OCI-LY3 (cell line): Measurements from ENCODE around the gene KCNG4.
A peak's percentile ranks its signal among the peaks of the same experiment; 100 is the strongest.

Source experiments
- H2AFZ ChIP-seq: fragments of 200-600, 300-600 bp; shearing (Covaris generic); 2 replicates; pipeline ENCODE4 v1.6.0; 2014; ENCODE audit warnings: antibody characterized with exemption, low read depth, low read length
- H3K27ac ChIP-seq: fragments of 200-600, 300-600 bp; sonication (generic); 2 replicates; pipeline ENCODE4 v1.5.1; 2014; ENCODE audit warnings: mild to moderate bottlenecking, low read length, moderate library complexity, mixed read lengths
- H3K27me3 ChIP-seq: fragments of 200-600, 300-600 bp; sonication (generic); 2 replicates; pipeline ENCODE4 v1.6.1; 2014; ENCODE audit warnings: low read depth, low read length, mixed read lengths
- H3K36me3 ChIP-seq: fragments of 200-600, 300-600 bp; sonication (generic); replicated peaks from 2 replicates; pipeline ENCODE3; 2014; ENCODE audit warnings: low read depth, low read length, mixed read lengths
- H3K4me1 ChIP-seq: fragments of 300-600, 200-600 bp; sonication (generic); 2 replicates; pipeline ENCODE4 v1.6.1; 2014; ENCODE audit warnings: low read length, mixed read lengths
- H3K4me2 ChIP-seq: fragments of 200-600, 300-600 bp; sonication (generic); 2 replicates; pipeline ENCODE4 v1.6.1; 2014; ENCODE audit warnings: low read length, mixed read lengths
- H3K4me3 ChIP-seq: fragments of 300-600, 200-600 bp; sonication (generic); 2 replicates; pipeline ENCODE4 v1.5.1; 2014; ENCODE audit warnings: antibody characterized with exemption, mild to moderate bottlenecking, low read length, moderate library complexity
- H3K79me2 ChIP-seq: fragments of 300-600, 200-600 bp; shearing (Covaris generic); 2 replicates; pipeline ENCODE4 v1.6.1; 2014; ENCODE audit warnings: mild to moderate bottlenecking, low read length, mixed read lengths
- H3K9ac ChIP-seq: fragments of 300-600, 200-600 bp; shearing (Covaris generic); 2 replicates; pipeline ENCODE4 v1.6.0; 2014; ENCODE audit warnings: mild to moderate bottlenecking, low read length, moderate library complexity
- H3K9me3 ChIP-seq: fragments of 200-600, 300-600 bp; shearing (Covaris generic); 2 replicates; pipeline ENCODE4 v1.6.1; 2014; ENCODE audit warnings: low read length, mixed read lengths; ENCODE audit not compliant: insufficient read depth
- H4K20me1 ChIP-seq: fragments of 200-600, 300-600 bp; sonication (generic); 2 replicates; pipeline ENCODE4 v1.6.1; 2016; ENCODE audit warnings: low read length, mixed read lengths; ENCODE audit not compliant: insufficient read depth
- EZH2phosphoT487 ChIP-seq: fragments of 200-600 bp; shearing (Covaris generic); IDR thresholded peaks from 2 replicates; pipeline ENCODE4 v1.6.1; 2018; ENCODE audit warnings: antibody characterized with exemption, mixed run types, low read depth
- TF ChIP-seq, protein P1 (sequence below): fragments of 200-600, 300-600 bp; sonication (generic); IDR thresholded peaks from 2 replicates; pipeline ENCODE4 v1.5.1; 2014; ENCODE audit warnings: antibody characterized with exemption, low read length, low read depth

The KCNG4 gene

DNA sequence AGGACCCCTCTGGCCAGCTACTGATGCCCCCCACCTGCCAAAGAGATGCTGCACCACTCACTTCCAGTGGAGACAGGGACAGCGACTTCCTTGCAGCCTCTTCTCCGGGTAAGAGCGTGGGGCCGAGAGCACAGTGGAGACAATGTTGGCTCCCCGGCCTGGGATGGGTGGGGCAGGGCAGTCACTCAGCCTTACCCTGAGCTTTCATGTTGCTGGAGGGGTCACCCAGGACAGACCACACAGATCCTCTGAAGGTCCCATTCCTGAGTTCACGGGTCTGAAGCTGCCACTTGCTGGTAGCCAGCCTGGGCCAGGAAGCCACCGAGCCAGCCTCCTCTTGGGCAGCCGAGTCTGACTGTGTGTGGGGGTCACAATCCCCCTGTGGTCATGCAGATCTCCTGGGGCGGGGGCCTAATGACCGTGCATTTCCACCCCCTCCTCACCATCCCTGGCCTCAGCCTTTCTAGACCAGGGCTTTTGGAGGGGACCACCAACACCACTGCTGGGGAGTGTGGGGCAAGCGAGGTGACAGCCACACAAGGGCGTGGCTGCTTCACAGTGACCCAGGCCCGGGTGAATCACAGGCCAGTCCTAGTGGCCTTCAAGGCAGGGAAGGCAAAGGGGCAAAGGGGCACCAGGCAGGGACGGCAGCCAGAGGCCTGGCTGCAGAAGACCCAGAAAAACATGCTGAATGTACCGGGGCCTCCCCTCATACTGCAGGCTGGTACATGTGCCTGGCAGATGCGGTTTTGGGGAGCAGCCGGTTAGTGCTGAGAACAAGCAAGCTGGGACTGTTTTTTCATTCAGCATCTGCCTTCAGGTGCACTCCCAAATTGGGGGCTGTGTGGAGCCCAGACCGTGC is 63.4 kb downstream of the KCNG4 start:
- Histone ChIP-seq H3K27ac (no peak overlapping the region), H4K20me1 (no peaks in the 10 kb centered on the region)

DNA sequence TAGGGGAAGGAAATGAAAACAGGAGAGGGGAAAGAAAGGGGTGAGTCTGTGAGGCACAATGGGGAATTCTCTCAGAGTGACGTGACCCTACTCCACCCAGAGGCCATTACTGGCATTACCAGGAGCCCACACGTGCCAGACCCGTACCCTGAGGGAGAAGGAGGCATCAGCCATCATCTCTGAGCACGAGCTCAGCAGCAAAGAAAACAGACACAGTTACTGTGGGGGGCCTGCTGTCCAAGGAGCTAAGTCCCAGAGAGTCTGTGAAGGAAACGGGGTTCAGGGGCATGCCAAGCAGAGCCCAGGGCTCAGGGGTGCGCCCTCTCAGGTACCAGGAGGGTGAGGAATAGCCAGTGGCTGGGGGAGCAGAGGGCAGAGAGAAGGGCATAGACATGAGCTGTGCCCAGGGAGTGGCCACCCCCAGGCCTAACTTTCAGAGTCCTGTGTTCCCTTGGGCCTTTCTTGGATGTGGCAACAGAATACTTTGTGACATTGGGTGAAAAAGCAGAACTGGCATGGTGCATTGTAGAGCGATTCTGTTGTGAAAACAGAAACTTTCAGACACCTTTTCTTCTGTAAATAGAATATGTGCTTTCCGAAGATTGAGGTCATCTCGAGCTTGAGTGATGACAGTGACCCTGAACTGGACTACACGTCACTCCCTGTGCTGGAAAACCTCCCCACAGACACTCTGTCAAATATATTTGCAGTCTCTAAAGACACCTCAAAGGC is 64.3 kb downstream of the KCNG4 start:
- TF ChIP-seq, protein P1, sequence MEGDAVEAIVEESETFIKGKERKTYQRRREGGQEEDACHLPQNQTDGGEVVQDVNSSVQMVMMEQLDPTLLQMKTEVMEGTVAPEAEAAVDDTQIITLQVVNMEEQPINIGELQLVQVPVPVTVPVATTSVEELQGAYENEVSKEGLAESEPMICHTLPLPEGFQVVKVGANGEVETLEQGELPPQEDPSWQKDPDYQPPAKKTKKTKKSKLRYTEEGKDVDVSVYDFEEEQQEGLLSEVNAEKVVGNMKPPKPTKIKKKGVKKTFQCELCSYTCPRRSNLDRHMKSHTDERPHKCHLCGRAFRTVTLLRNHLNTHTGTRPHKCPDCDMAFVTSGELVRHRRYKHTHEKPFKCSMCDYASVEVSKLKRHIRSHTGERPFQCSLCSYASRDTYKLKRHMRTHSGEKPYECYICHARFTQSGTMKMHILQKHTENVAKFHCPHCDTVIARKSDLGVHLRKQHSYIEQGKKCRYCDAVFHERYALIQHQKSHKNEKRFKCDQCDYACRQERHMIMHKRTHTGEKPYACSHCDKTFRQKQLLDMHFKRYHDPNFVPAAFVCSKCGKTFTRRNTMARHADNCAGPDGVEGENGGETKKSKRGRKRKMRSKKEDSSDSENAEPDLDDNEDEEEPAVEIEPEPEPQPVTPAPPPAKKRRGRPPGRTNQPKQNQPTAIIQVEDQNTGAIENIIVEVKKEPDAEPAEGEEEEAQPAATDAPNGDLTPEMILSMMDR = peak; percentile 60
- TF ChIP-seq EZH2phosphoT487 = no peak
- Histone ChIP-seq H3K4me2 (peak overlapping the region; percentile 42), H3K27ac (no peak overlapping the region), H3K36me3 (no peaks in the 10 kb centered on the region), H3K4me3 (peak overlapping the region; percentile 28; the same call in 1 of the 2 replicates), H3K79me2 (no peaks in the 10 kb centered on the region), H3K4me1 (0 out of 2 replicates have a peak, but pooled peaks cover 2% of the 10 kb centered on the region), H4K20me1 (no peaks in the 10 kb centered on the region), H3K27me3 (peaks cover 5% of the 10 kb centered on the region; the same call in 1 of the 2 replicates), H3K9me3 (no peaks in the 10 kb centered on the region), H2AFZ (no peak overlapping the region), H3K9ac (no peak overlapping the region)

More for the DNA sequence above, 63.4 kb downstream of the KCNG4 start:
- no peaks in the 10 kb centered on the region for H3K79me2 ChIP-seq
- H3K36me3 ChIP-seq = peaks cover 2% of the 10 kb centered on the region
- no peak overlapping the region for H3K9ac ChIP-seq
- no peak overlapping the region for H3K4me2 ChIP-seq
- peaks cover 5% of the 10 kb centered on the region; the same call in 1 of the 2 replicates for H3K27me3 ChIP-seq
- H2AFZ ChIP-seq = no peak overlapping the region
- H3K9me3 ChIP-seq = no peaks in the 10 kb centered on the region
- H3K4me3 ChIP-seq = no peak overlapping the region
- H3K4me1 ChIP-seq = 0 out of 2 replicates have a peak, but pooled peaks cover 2% of the 10 kb centered on the region
- TF ChIP-seq, protein P1 = no peak
- TF ChIP-seq EZH2phosphoT487 = no peak

DNA sequence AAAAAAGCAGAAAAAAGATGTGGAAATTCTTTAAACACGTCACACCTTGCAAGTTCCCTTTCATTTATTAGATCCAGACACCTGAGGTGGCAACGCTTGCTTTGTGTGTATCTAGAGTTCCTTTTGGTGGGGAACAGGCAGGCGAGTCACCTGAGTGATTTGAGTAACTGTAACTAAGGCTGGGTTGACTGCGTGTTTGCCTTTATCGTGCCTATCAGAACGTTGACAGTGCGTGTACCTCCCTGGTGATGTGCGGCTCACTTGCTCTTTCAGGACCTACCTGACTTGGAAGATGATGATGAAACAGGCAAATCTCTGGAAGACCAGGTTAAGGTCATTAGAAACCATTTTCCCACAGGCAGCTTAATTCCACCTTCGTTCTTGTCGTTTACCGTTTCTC is 65.4 kb downstream of the KCNG4 start:
- Histone ChIP-seq H3K9me3 (no peaks in the 10 kb centered on the region), H3K9ac (no peak overlapping the region), H2AFZ (no peak overlapping the region), H3K4me2 (no peak overlapping the region), H3K79me2 (no peaks in the 10 kb centered on the region), H3K27ac (no peak overlapping the region), H3K27me3 (peaks cover 5% of the 10 kb centered on the region), H3K4me3 (no peak overlapping the region), H3K4me1 (0 out of 2 replicates have a peak, but pooled peaks cover 2% of the 10 kb centered on the region), H4K20me1 (no peaks in the 10 kb centered on the region), H3K36me3 (no peaks in the 10 kb centered on the region)
- TF ChIP-seq EZH2phosphoT487 = no peak
- TF ChIP-seq, protein P1 = no peak

DNA sequence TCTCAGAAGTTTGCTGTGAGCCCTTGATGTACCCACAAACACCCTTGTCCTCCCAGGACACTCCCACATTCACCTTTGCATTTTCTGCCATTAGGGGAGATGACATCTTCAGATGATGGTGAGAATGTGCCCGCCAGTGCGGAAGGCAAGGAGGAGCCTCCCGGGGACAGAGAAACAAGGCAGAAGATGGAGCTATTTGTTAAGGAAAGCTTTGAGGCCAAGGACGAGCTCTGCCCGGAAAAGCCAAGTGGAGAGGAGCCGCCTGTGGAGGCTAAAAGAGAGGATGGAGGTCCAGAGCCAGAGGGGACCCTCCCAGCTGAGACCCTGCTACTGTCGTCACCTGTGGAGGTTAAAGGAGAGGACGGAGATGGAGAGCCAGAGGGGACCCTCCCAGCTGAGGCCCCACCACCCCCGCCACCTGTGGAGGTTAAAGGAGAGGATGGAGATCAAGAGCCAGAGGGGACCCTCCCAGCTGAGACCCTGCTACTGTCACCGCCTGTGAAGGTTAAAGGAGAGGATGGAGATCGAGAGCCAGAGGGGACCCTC is 70.0 kb downstream of the KCNG4 start:
- no peaks in the 10 kb centered on the region for H3K9me3 ChIP-seq
- no peaks in the 10 kb centered on the region for H3K36me3 ChIP-seq
- no peak overlapping the region for H3K4me3 ChIP-seq
- H4K20me1 ChIP-seq = no peaks in the 10 kb centered on the region
- no peak overlapping the region for H3K4me2 ChIP-seq
- TF ChIP-seq, protein P1 = no peak
- H3K79me2 ChIP-seq = no peaks in the 10 kb centered on the region
- H3K27ac ChIP-seq = no peak overlapping the region
- H3K4me1 ChIP-seq = no peaks in the 10 kb centered on the region
- H2AFZ ChIP-seq = no peak overlapping the region
- H3K27me3 ChIP-seq = peaks cover 28% of the 10 kb centered on the region
- H3K9ac ChIP-seq = no peak overlapping the region
